ENCODE measurements around the gene MAPK11. TPM values are rescaled to one million over a fixed set of nuclear protein-coding genes. Genes with fewer than 3 reads are reported as not detected.

MAPK11 gene
- total RNA-seq, 1 experiment from 2014 or later = 6.1 TPM

GRCh38 chr22:50310031-50310722, 40.0 kb upstream of the MAPK11 start:
- in situ Hi-C loops (cut with HindIII; ENCODE audit: low pct_unique_long_range_greater_than_20kb, low sequenced_read_pairs) = no loop called here
- no peak for DNase-seq (ENCODE audit: low read depth, low spot score)

DNA sequence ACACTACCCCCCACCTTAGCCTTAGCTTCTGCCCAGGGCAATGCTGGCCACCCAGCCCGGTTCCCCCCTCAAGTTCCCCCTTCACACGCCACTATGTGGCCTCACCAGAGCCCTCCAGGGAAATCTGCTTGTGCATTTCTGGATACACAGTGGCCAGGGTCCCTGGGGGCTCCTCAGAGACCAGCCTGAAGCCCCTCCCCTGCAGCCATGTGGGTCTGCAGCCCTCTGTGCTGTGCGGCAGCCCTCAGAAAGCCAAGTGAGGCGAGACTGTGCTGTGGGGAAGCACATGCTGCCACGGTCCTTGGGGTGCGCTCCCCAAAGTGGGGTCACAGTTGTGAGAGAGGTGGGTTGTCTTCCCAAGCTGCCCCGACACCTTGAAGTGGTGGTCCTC, 39.4 kb upstream of the MAPK11 start:
- no peak for DNase-seq (ENCODE audit: low read depth, low spot score)
- in situ Hi-C loops (cut with HindIII; ENCODE audit: low pct_unique_long_range_greater_than_20kb, low sequenced_read_pairs) = no loop called here

DNA sequence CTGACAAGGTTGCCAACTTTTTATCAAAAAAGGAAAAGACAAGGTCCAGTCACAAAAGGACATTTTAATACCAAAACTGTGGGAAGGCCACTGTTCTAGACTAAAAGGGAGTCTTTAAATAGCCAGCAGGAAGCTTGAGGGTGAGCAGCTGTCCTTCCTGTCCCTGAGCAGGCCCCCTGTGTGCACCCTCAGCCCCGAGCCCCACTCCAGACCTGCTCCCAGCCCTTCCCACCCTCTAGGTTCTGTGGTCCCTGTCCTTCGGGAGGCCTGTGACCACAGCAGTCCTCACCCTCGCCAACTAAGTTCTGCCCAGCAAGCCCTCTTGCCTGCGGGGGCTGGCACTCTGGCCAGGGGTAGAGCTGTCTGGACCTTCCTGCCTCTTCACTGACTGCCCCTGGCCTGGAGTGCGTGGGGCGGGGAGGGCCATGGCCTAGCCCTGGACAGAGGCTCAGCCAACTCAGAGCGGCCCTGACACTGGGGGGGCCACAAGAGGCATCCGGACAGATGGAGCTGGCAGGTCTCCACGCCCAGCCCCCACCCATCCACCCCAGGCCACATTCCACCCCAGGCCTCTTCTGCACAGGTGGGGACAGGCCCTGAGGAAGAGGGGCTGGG, 38.9 kb upstream of the MAPK11 start:
- in situ Hi-C loops (cut with HindIII; ENCODE audit: low pct_unique_long_range_greater_than_20kb, low sequenced_read_pairs) = no loop called here
- DNase-seq (ENCODE audit: low read depth, low spot score) = no peak

- DNase-seq (ENCODE audit: low read depth, low spot score) = peak; percentile 16
- in situ Hi-C loops (cut with HindIII; ENCODE audit: low pct_unique_long_range_greater_than_20kb, low sequenced_read_pairs) = no loop called here
These were observed 38.4 kb upstream of the MAPK11 start for GRCh38 chr22:50308597-50308935.

DNA sequence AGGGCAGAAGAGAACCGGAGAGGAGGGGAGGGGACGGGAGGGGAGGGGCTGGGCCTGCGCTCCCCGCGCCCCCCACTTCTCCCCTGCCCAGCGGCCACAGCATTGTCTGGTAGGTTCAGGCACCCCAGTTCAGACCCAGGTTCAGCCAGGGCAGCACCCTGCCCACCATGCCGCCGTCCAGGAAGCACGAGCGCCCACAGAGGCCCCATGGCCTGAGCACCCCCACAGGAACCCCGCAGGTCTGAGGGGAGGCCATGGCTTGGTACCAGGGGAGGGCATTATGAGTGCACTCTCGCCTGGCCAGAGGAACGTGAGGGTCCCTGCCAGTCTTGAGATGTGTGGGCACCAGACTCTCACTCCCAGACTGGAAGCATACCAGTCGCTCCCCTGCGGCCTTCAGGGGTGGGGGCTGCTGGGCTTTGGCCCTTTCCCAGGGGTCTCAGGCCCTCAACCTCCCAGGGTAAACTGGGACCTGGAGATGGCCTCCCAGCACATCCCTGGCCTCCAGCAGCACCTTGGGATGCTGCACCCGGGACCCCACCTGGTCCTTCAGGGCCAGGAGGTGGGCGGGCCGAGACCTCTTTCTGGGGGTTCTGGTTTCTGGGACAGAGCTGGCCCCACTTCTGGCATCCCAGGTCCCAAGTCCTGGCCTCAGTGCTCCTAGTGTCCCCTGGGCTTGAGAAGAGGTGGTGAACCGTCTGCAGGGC, 37.9 kb upstream of the MAPK11 start:
- no peak for DNase-seq (ENCODE audit: low read depth, low spot score)
- in situ Hi-C loops (cut with HindIII; ENCODE audit: low pct_unique_long_range_greater_than_20kb, low sequenced_read_pairs) = no loop called here

- peak; percentile 72 for DNase-seq (ENCODE audit: low read depth, low spot score)
- in situ Hi-C loops (cut with HindIII; ENCODE audit: low pct_unique_long_range_greater_than_20kb, low sequenced_read_pairs) = no loop called here
These were observed 36.9 kb upstream of the MAPK11 start, which contains the start of gene PLXNB2 for GRCh38 chr22:50306753-50307749. PLXNB2 (minus strand) TSS chr22:50307646; CDS start chr22:50290584, 17,062 bp downstream.

DNA sequence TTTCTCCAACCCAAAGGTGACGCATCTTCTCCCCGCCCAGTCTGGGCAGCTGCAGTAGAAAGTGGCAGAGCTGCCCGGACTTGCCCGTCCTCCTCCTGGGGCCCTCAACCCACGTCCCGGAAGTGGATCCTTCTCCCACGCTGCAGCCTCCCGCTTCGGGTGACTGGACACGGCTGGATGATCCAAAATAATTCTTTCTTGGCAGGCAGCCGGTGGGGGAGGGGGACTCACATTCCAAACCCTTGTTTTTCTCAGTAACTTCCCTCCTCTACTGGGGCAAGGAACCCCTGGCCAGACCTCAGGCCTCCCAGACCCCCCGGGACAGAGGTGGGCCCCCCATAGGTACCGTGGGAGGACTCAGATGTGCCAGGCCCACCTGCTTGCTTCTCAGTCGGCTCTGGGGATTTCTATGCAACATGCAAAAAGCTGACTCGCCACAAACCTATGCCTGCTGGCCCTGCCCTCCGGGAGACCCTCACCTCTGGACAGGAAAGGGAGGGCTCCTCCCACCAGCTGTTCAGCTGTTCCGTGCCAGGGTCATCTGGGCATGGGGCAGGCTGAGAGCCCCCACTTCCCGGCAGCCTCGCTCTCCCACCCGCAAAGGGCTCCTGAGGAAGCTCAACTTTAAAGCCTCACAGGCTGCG, 35.9 kb upstream of the MAPK11 start:
- in situ Hi-C loops (cut with HindIII; ENCODE audit: low pct_unique_long_range_greater_than_20kb, low sequenced_read_pairs) = no loop called here
- DNase-seq (ENCODE audit: low read depth, low spot score) = peak; percentile 58

DNA sequence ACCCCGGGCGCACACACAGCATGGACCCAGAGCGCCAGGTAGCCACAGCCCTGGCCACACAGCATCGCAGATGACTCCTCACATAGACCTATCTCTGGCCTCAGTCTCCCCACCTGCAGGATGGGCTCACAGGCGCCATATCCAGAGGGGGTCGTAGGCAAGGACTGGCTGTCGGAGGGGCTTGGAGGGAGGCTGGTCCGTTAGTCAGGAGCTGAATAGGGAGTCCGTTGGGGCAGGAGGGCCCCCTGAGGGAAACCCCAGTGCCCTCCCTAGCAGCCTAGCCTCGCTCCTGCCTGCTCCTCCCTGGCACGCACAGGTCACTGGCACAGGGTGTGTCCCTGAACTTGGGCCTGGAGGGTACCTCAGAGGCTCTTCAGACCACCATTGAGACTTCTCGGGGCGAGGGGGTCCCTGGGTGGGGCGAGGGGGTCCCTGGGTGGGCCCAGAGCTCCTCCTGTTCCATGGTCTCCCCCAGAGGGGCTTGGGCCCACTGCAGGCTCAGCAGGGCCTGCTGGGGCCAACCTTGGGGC, 35.3 kb upstream of the MAPK11 start:
- in situ Hi-C loops (cut with HindIII; ENCODE audit: low pct_unique_long_range_greater_than_20kb, low sequenced_read_pairs) = no loop called here
- no peak for DNase-seq (ENCODE audit: low read depth, low spot score)

- in situ Hi-C loops (cut with HindIII; ENCODE audit: low pct_unique_long_range_greater_than_20kb, low sequenced_read_pairs) = no loop called here
- no peak for DNase-seq (ENCODE audit: low read depth, low spot score)
These were observed 34.6 kb upstream of the MAPK11 start for GRCh38 chr22:50304528-50305392.

- DNase-seq (ENCODE audit: low read depth, low spot score) = no peak
- in situ Hi-C loops (cut with HindIII; ENCODE audit: low pct_unique_long_range_greater_than_20kb, low sequenced_read_pairs) = no loop called here
These were observed 33.8 kb upstream of the MAPK11 start for GRCh38 chr22:50303848-50304527.

GRCh38 chr22:50303515-50303847, 33.3 kb upstream of the MAPK11 start:
- in situ Hi-C loops (cut with HindIII; ENCODE audit: low pct_unique_long_range_greater_than_20kb, low sequenced_read_pairs) = no loop called here
- DNase-seq (ENCODE audit: low read depth, low spot score) = no peak

GRCh38 chr22:50302564-50302963, 32.4 kb upstream of the MAPK11 start:
- no peak for DNase-seq (ENCODE audit: low read depth, low spot score)
- in situ Hi-C loops (cut with HindIII; ENCODE audit: low pct_unique_long_range_greater_than_20kb, low sequenced_read_pairs) = no loop called here

DNA sequence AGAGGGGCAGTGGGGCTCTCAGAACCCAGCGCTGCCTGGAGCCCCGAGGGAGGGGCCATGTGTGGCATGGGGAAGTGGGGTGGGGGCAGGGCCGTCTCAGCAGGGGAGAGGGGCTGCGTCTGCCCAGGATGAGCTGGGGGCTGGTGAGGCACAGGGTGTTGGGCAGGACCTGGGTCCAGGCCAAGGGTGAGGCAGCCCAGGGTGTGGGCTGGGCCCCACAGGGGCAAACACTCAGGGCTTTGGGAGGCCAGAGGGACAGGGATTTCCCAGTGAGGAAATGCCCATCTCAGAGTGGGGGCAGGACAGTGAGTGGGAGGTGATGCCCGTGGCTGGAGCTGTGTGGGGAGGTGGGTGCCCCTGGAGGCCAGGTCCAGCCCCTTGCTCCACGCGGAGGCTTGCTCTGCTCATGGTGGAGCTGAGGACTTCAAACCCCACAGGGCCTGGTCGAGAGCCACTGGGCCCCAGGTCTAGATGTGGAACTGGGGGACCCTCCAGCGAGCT, 31.9 kb upstream of the MAPK11 start:
- no peak for DNase-seq (ENCODE audit: low read depth, low spot score)
- in situ Hi-C loops (cut with HindIII; ENCODE audit: low pct_unique_long_range_greater_than_20kb, low sequenced_read_pairs) = no loop called here

DNA sequence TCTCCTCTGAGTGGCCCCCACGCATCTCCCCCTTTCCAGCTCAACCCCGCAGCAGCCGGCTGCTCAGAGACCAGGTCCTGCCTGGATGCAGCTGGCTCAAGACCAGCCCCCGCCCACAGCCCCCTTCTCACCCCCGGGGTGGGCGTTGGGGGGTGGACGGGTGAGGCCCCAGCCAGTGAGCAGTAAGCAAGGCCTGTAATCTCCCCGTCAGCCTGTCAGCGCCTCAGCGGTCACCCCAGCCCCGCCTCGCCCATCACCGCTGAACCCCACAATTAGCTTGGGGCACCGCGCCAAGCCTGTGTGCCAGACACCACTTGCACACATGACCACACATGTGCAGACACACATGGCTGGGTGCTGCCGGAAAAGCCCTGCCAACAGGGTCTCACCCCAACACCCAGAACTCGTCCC, 31.4 kb upstream of the MAPK11 start:
- in situ Hi-C loops (cut with HindIII; ENCODE audit: low pct_unique_long_range_greater_than_20kb, low sequenced_read_pairs) = no loop called here
- no peak for DNase-seq (ENCODE audit: low read depth, low spot score)

GRCh38 chr22:50300620-50301257, 30.6 kb upstream of the MAPK11 start:
- DNase-seq (ENCODE audit: low read depth, low spot score) = no peak
- in situ Hi-C loops (cut with HindIII; ENCODE audit: low pct_unique_long_range_greater_than_20kb, low sequenced_read_pairs) = no loop called here
